Measurements from ENCODE around the gene DNAH8.

Gene DNAH8

GRCh38 chr6:38739532-38739931 is 24.4 kb downstream of the DNAH8 start:
- H3K9me3 ChIP-seq (ENCODE audit: control insufficient read depth in 1 of 2, low read length in 2 of 2), result no peaks in the 10 kb centered on the region
- H3K4me1 ChIP-seq (ENCODE audit: control insufficient read depth in 1 of 2, insufficient read depth in 2 of 2, low read length in 2 of 2), result no peaks in the 10 kb centered on the region

DNA sequence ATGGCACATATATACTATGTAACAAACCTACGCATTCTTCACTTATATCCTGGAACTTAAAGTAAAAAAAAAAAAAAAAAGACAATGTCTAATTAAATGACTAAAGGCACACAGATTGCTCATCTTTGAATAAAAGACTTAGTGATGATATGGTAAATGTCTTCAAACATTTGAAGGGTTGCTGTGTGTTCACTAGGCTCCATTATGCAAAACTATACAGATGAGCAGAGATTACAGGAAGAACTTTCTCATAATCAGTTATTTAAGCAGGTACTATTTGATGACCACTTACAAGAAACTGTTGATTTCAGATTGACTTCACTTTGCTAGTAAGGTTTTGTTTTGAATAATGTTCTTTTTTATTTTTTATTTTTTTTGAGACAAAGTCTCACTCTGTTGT is 34.4 kb downstream of the DNAH8 start:
- Histone ChIP-seq H3K36me3 (ENCODE audit: control insufficient read depth in 1 of 2, insufficient read depth in 2 of 2, low read length in 2 of 2) (no peaks in the 10 kb centered on the region), H3K9me3 (ENCODE audit: control insufficient read depth in 1 of 2, low read length in 2 of 2) (no peaks in the 10 kb centered on the region), H3K9ac (ENCODE audit: low read depth in 1 of 2, low read length in 2 of 2) (no peak overlapping the region), H3K27ac (ENCODE audit: low read depth, low read length) (no peak overlapping the region), H3K4me1 (ENCODE audit: control insufficient read depth in 1 of 2, insufficient read depth in 2 of 2, low read length in 2 of 2) (no peaks in the 10 kb centered on the region), H3K27me3 (ENCODE audit: control insufficient read depth in 1 of 2, insufficient read depth in 2 of 2, low read length in 2 of 2) (peaks cover 0 to 5% of the 10 kb centered on the region in 2 donors), H3K4me3 (ENCODE audit: low read depth in 1 of 2, low read length in 2 of 2) (no peak overlapping the region)

More at GRCh38 chr6:38739532-38739931, 24.4 kb downstream of the DNAH8 start:
- Histone ChIP-seq H3K9ac (ENCODE audit: low read depth in 1 of 2, low read length in 2 of 2) (no peak overlapping the region), H3K27me3 (ENCODE audit: control insufficient read depth in 1 of 2, insufficient read depth in 2 of 2, low read length in 2 of 2) (peaks cover 0 to 2% of the 10 kb centered on the region in 2 donors), H3K27ac (ENCODE audit: low read depth, low read length) (no peak overlapping the region), H3K36me3 (ENCODE audit: control insufficient read depth in 1 of 2, insufficient read depth in 2 of 2, low read length in 2 of 2) (no peaks in the 10 kb centered on the region), H3K4me3 (ENCODE audit: low read depth in 1 of 2, low read length in 2 of 2) (no peak overlapping the region)

DNA sequence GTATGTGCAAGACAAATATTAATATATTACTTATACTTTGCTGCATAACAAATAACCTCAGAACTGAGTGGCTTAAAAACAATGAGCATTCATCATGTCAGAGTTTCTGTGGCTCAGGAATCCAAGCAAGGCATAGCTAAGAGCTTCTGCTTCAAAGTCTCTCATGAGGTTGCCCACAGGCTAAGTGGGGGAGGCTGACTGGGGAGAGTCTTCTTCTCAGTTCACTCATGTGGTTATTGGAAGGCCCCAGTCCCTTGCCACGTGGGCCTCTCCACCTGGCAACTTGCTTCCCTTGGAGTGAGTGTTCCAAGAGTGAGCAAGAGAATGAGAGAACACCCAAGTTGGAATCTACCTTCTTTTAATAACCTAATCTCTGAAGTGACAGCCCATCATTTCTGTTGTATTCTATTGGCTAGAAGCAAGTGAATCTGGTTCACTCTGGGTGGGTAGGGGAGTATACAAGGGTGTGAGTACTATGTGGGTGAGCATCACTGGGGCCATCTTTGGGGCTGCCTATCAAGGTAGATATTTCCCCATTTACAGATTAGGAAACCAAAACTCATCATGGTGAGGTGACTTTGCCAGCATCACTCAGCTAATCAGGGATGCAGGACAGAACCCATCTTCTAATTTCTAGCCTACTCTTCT is 36.0 kb downstream of the DNAH8 start:
- Histone ChIP-seq H3K9ac (ENCODE audit: low read depth in 1 of 2, low read length in 2 of 2) (no peak overlapping the region), H3K9me3 (ENCODE audit: control insufficient read depth in 1 of 2, low read length in 2 of 2) (no peaks in the 10 kb centered on the region), H3K4me3 (ENCODE audit: low read depth in 1 of 2, low read length in 2 of 2) (no peak overlapping the region), H3K36me3 (ENCODE audit: control insufficient read depth in 1 of 2, insufficient read depth in 2 of 2, low read length in 2 of 2) (no peaks in the 10 kb centered on the region), H3K27ac (ENCODE audit: low read depth, low read length) (no peak overlapping the region), H3K4me1 (ENCODE audit: control insufficient read depth in 1 of 2, insufficient read depth in 2 of 2, low read length in 2 of 2) (no peaks in the 10 kb centered on the region), H3K27me3 (ENCODE audit: control insufficient read depth in 1 of 2, insufficient read depth in 2 of 2, low read length in 2 of 2) (no peaks in the 10 kb centered on the region)

- H3K9me3 ChIP-seq (ENCODE audit: control insufficient read depth in 1 of 2, low read length in 2 of 2), result no peaks in the 10 kb centered on the region
- H3K4me3 ChIP-seq (ENCODE audit: low read depth in 1 of 2, low read length in 2 of 2), result no peak overlapping the region
- no peak overlapping the region for H3K27ac ChIP-seq (ENCODE audit: low read depth, low read length)
- H3K9ac ChIP-seq (ENCODE audit: low read depth in 1 of 2, low read length in 2 of 2), result no peak overlapping the region
- H3K36me3 ChIP-seq (ENCODE audit: control insufficient read depth in 1 of 2, insufficient read depth in 2 of 2, low read length in 2 of 2), result no peaks in the 10 kb centered on the region
- no peaks in the 10 kb centered on the region for H3K27me3 ChIP-seq (ENCODE audit: control insufficient read depth in 1 of 2, insufficient read depth in 2 of 2, low read length in 2 of 2)
- no peaks in the 10 kb centered on the region for H3K4me1 ChIP-seq (ENCODE audit: control insufficient read depth in 1 of 2, insufficient read depth in 2 of 2, low read length in 2 of 2)
Measured at GRCh38 chr6:38753707-38754106, 38.6 kb downstream of the DNAH8 start.

- H3K36me3 ChIP-seq (ENCODE audit: control insufficient read depth in 1 of 2, insufficient read depth in 2 of 2, low read length in 2 of 2), result no peaks in the 10 kb centered on the region
- no peaks in the 10 kb centered on the region for H3K9me3 ChIP-seq (ENCODE audit: control insufficient read depth in 1 of 2, low read length in 2 of 2)
- no peak overlapping the region for H3K27ac ChIP-seq (ENCODE audit: low read depth, low read length)
- H3K4me1 ChIP-seq (ENCODE audit: control insufficient read depth in 1 of 2, insufficient read depth in 2 of 2, low read length in 2 of 2), result no peaks in the 10 kb centered on the region
- H3K4me3 ChIP-seq (ENCODE audit: low read depth in 1 of 2, low read length in 2 of 2), result no peak overlapping the region
- no peak overlapping the region for H3K9ac ChIP-seq (ENCODE audit: low read depth in 1 of 2, low read length in 2 of 2)
- no peaks in the 10 kb centered on the region for H3K27me3 ChIP-seq (ENCODE audit: control insufficient read depth in 1 of 2, insufficient read depth in 2 of 2, low read length in 2 of 2)
Measured at GRCh38 chr6:38755207-38755606, 40.1 kb downstream of the DNAH8 start.

GRCh38 chr6:38755874-38756273 is 40.8 kb downstream of the DNAH8 start:
- no peaks in the 10 kb centered on the region for H3K4me1 ChIP-seq (ENCODE audit: control insufficient read depth in 1 of 2, insufficient read depth in 2 of 2, low read length in 2 of 2)
- no peaks in the 10 kb centered on the region for H3K27me3 ChIP-seq (ENCODE audit: control insufficient read depth in 1 of 2, insufficient read depth in 2 of 2, low read length in 2 of 2)
- no peak overlapping the region for H3K27ac ChIP-seq (ENCODE audit: low read depth, low read length)
- H3K9ac ChIP-seq (ENCODE audit: low read depth in 1 of 2, low read length in 2 of 2), result no peak overlapping the region
- H3K36me3 ChIP-seq (ENCODE audit: control insufficient read depth in 1 of 2, insufficient read depth in 2 of 2, low read length in 2 of 2), result no peaks in the 10 kb centered on the region
- no peaks in the 10 kb centered on the region for H3K9me3 ChIP-seq (ENCODE audit: control insufficient read depth in 1 of 2, low read length in 2 of 2)
- no peak overlapping the region for H3K4me3 ChIP-seq (ENCODE audit: low read depth in 1 of 2, low read length in 2 of 2)

DNA sequence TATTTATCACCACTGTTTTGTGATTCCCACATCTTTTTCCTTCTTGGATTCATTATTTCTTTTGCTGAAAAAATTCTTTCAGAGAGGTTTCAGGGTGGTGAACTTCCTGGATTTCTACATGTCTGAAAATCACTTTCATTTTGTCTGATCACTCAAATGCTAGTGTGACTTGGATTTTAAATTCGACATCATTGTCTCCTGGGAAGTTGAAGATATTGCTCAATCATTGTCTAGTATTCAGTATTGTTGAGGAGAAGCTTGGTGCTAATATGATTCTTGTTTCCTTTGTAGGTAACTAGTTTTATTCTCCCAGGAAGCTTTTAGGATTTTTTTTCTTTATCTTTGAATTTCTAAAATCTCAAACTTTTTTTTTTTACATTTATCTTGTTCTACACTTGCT is 45.0 kb downstream of the DNAH8 start:
- Histone ChIP-seq H3K9ac (ENCODE audit: low read depth in 1 of 2, low read length in 2 of 2) (no peak overlapping the region), H3K36me3 (ENCODE audit: control insufficient read depth in 1 of 2, insufficient read depth in 2 of 2, low read length in 2 of 2) (no peaks in the 10 kb centered on the region), H3K4me3 (ENCODE audit: low read depth in 1 of 2, low read length in 2 of 2) (no peak overlapping the region), H3K9me3 (ENCODE audit: control insufficient read depth in 1 of 2, low read length in 2 of 2) (no peaks in the 10 kb centered on the region), H3K27ac (ENCODE audit: low read depth, low read length) (no peak overlapping the region), H3K27me3 (ENCODE audit: control insufficient read depth in 1 of 2, insufficient read depth in 2 of 2, low read length in 2 of 2) (no peaks in the 10 kb centered on the region), H3K4me1 (ENCODE audit: control insufficient read depth in 1 of 2, insufficient read depth in 2 of 2, low read length in 2 of 2) (no peaks in the 10 kb centered on the region)

DNA sequence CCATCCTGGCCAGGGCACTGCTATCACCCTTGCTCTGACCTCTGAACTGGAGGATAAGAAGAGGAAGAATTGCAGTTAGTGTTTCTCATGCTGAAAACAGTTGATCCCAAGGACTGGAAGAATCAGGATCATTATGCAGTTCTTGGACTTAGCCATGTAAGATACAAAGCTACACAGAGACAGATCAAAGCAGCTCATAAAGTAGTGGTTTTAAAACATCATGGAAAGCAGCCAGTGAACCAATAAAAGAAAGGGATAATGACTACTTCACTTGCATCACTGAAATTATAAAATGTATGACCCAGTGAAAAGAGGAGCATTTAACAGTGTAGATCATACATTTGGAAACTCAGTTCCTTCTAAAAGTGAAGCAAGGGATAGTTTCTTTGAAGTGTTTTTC is 47.7 kb downstream of the DNAH8 start:
- H3K4me1 ChIP-seq (ENCODE audit: control insufficient read depth in 1 of 2, insufficient read depth in 2 of 2, low read length in 2 of 2), result no peaks in the 10 kb centered on the region
- no peak overlapping the region for H3K9ac ChIP-seq (ENCODE audit: low read depth in 1 of 2, low read length in 2 of 2)
- no peaks in the 10 kb centered on the region for H3K27me3 ChIP-seq (ENCODE audit: control insufficient read depth in 1 of 2, insufficient read depth in 2 of 2, low read length in 2 of 2)
- H3K9me3 ChIP-seq (ENCODE audit: control insufficient read depth in 1 of 2, low read length in 2 of 2), result no peaks in the 10 kb centered on the region
- H3K36me3 ChIP-seq (ENCODE audit: control insufficient read depth in 1 of 2, insufficient read depth in 2 of 2, low read length in 2 of 2), result no peaks in the 10 kb centered on the region
- no peak overlapping the region for H3K27ac ChIP-seq (ENCODE audit: low read depth, low read length)
- no peak overlapping the region for H3K4me3 ChIP-seq (ENCODE audit: low read depth in 1 of 2, low read length in 2 of 2)

GRCh38 chr6:38767560-38767959 is 52.4 kb downstream of the DNAH8 start:
- H3K9ac ChIP-seq (ENCODE audit: low read depth in 1 of 2, low read length in 2 of 2), result no peak overlapping the region
- no peaks in the 10 kb centered on the region for H3K27me3 ChIP-seq (ENCODE audit: control insufficient read depth in 1 of 2, insufficient read depth in 2 of 2, low read length in 2 of 2)
- no peaks in the 10 kb centered on the region for H3K36me3 ChIP-seq (ENCODE audit: control insufficient read depth in 1 of 2, insufficient read depth in 2 of 2, low read length in 2 of 2)
- H3K9me3 ChIP-seq (ENCODE audit: control insufficient read depth in 1 of 2, low read length in 2 of 2), result no peaks in the 10 kb centered on the region
- H3K4me1 ChIP-seq (ENCODE audit: control insufficient read depth in 1 of 2, insufficient read depth in 2 of 2, low read length in 2 of 2), result no peaks in the 10 kb centered on the region
- H3K4me3 ChIP-seq (ENCODE audit: low read depth in 1 of 2, low read length in 2 of 2), result no peak overlapping the region
- H3K27ac ChIP-seq (ENCODE audit: low read depth, low read length), result no peak overlapping the region

DNA sequence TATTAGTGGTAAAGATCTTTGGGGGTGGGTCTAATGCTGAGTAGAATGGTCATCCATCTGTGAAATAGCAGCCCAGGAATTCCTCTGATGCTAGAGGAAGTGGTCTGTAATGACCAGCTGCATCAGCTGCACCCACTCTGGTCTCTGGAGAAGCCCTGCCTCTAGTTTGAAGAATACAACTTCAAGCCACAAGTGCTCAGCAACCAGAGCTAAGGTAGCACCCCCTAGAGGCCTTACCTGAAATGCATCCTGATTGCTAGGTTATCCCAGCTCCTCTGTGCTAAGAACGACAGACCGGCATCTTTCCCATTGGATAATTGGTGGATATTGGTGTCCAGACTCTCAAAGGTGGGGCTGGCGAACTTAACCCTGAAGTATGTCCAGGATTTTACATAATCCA is 58.2 kb downstream of the DNAH8 start:
- no peaks in the 10 kb centered on the region for H3K4me1 ChIP-seq (ENCODE audit: control insufficient read depth in 1 of 2, insufficient read depth in 2 of 2, low read length in 2 of 2)

More for the DNA sequence above, 58.2 kb downstream of the DNAH8 start:
- no peak overlapping the region for H3K9ac ChIP-seq (ENCODE audit: low read depth in 1 of 2, low read length in 2 of 2)
- no peaks in the 10 kb centered on the region for H3K9me3 ChIP-seq (ENCODE audit: control insufficient read depth in 1 of 2, low read length in 2 of 2)
- no peaks in the 10 kb centered on the region for H3K36me3 ChIP-seq (ENCODE audit: control insufficient read depth in 1 of 2, insufficient read depth in 2 of 2, low read length in 2 of 2)
- no peaks in the 10 kb centered on the region for H3K27me3 ChIP-seq (ENCODE audit: control insufficient read depth in 1 of 2, insufficient read depth in 2 of 2, low read length in 2 of 2)
- no peak overlapping the region for H3K27ac ChIP-seq (ENCODE audit: low read depth, low read length)
- no peak overlapping the region for H3K4me3 ChIP-seq (ENCODE audit: low read depth in 1 of 2, low read length in 2 of 2)

Data from duodenal mucosa (tissue), 2 donors.